Measurements from ENCODE around the gene SPHK2. TPM values are rescaled to one million over a fixed set of nuclear protein-coding genes. Genes with fewer than 3 reads are reported as not detected.
"Not testable (repeated sequence)": the region's sequence is repeated elsewhere in the genome, so short reads cannot be mapped to it uniquely, and the experiment has no call there.

The SPHK2 gene
- total RNA-seq, 2 experiments from 2014 or later: 22.3 to 22.9 TPM

GRCh38 chr19:48654299-48655059 lies 35.2 kb downstream of the SPHK2 start:
- ATAC-seq (no peak), DNase-seq (no peak)
- no peaks in the 10 kb centered on the region for H3K9me3 Mint-ChIP-seq
- POLR2A ChIA-PET: no interaction called here
- H3K4me1 Mint-ChIP-seq (ENCODE audit: low read depth): peaks cover 5% of the 10 kb centered on the region
- no peak for TF ChIP-seq CTCF (IDR thresholded peaks at IDR 0.05)
- H3K27ac Mint-ChIP-seq: no peak overlapping the region
- H3K36me3 Mint-ChIP-seq (ENCODE audit: low read depth): no peaks in the 10 kb centered on the region
- intact Hi-C loops (cut with micrococcal nuclease): no loop called here
- no peaks in the 10 kb centered on the region for H3K27me3 Mint-ChIP-seq
- no peak overlapping the region for H3K4me3 Mint-ChIP-seq
- CTCF ChIA-PET: interaction anchor here (1.0 kb wide), 1 partner anchor 20 kb away, joined by 3 read pairs; no protein-coding TSS in a partner anchor

GRCh38 chr19:48656840-48657474 lies 37.7 kb downstream of the SPHK2 start:
- no peak for DNase-seq
- Mint-ChIP-seq H3K4me1 (ENCODE audit: low read depth) (peaks cover 9% of the 10 kb centered on the region), H3K9me3 (no peaks in the 10 kb centered on the region), H3K27me3 (no peaks in the 10 kb centered on the region), H3K4me3 (no peak overlapping the region), H3K27ac (no peak overlapping the region), H3K36me3 (ENCODE audit: low read depth) (no peaks in the 10 kb centered on the region)
- ChIA-PET POLR2A (no interaction called here), CTCF (interaction anchor here (0.8 to 1.5 kb wide), 3 partner anchors 11 to 179 kb away, joined by 3 to 5 read pairs (median 4); partner anchors contain the start of genes CA11 and HSD17B14)
- no peak for TF ChIP-seq CTCF (IDR thresholded peaks at IDR 0.05)
- no peak for ATAC-seq
- intact Hi-C loops (cut with micrococcal nuclease): no loop called here

GRCh38 chr19:48657828-48658227 lies 38.5 kb downstream of the SPHK2 start:
- H3K27me3 Mint-ChIP-seq; H3K9me3 Mint-ChIP-seq; H3K4me3 Mint-ChIP-seq; H3K27ac Mint-ChIP-seq; ATAC-seq; H3K36me3 Mint-ChIP-seq (ENCODE audit: low read depth); intact Hi-C loops (cut with micrococcal nuclease); H3K4me1 Mint-ChIP-seq (ENCODE audit: low read depth); POLR2A ChIA-PET; DNase-seq: not testable (repeated sequence)
- CTCF ChIA-PET: interaction anchor here (0.8 kb wide), 1 partner anchor 178 kb away, joined by 4 read pairs; the partner anchor contains the start of gene HSD17B14

- ATAC-seq (no peak), DNase-seq (no peak)
- POLR2A ChIA-PET: no interaction called here
- H3K9me3 Mint-ChIP-seq: no peaks in the 10 kb centered on the region
- no peaks in the 10 kb centered on the region for H3K27me3 Mint-ChIP-seq
- no peaks in the 10 kb centered on the region for H3K36me3 Mint-ChIP-seq (ENCODE audit: low read depth)
- TF ChIP-seq CTCF (IDR thresholded peaks at IDR 0.05): no peak
- no peak overlapping the region for H3K4me3 Mint-ChIP-seq
- H3K4me1 Mint-ChIP-seq (ENCODE audit: low read depth): peaks cover 7% of the 10 kb centered on the region
- H3K27ac Mint-ChIP-seq: no peak overlapping the region
- intact Hi-C loops (cut with micrococcal nuclease): no loop called here
- CTCF ChIA-PET: no interaction called here
Observed at GRCh38 chr19:48658483-48658882, 39.2 kb downstream of the SPHK2 start.

- intact Hi-C loops (cut with micrococcal nuclease): no loop called here
- DNase-seq: no peak
- ChIA-PET POLR2A (interaction anchor here (0.7 kb wide), 1 partner anchor 107 kb away, joined by 3 read pairs; no protein-coding TSS in a partner anchor), CTCF (no interaction called here)
- no peaks in the 10 kb centered on the region for H3K27me3 Mint-ChIP-seq
- no peak for TF ChIP-seq CTCF (IDR thresholded peaks at IDR 0.05)
- peaks cover 7% of the 10 kb centered on the region for H3K4me1 Mint-ChIP-seq (ENCODE audit: low read depth)
- H3K36me3 Mint-ChIP-seq (ENCODE audit: low read depth): no peaks in the 10 kb centered on the region
- no peaks in the 10 kb centered on the region for H3K9me3 Mint-ChIP-seq
- no peak for ATAC-seq
- H3K27ac Mint-ChIP-seq: no peak overlapping the region
- H3K4me3 Mint-ChIP-seq: no peak overlapping the region
Observed at GRCh38 chr19:48659768-48660167, 40.5 kb downstream of the SPHK2 start.

Measured in activated CD8-positive, alpha-beta T cell treated with anti-CD3 and anti-CD28 coated beads for 36 hours (primary cell).